HL-60 (cell line): ENCODE results near the gene CNTNAP2.

ENCODE experiments used
- CTCF ChIP-seq: IDR thresholded peaks from one replicate; pipeline ENCODE4 v1.5.1; 2011; ENCODE audit warnings: low read length, control low read depth, inconsistent platforms; ENCODE audit not compliant: insufficient read depth
- POLR2AphosphoS5 ChIP-seq: IDR thresholded peaks from 2 replicates; pipeline ENCODE4 v1.6.1; 2012; ENCODE audit warnings: low read depth
- SPI1 ChIP-seq: IDR thresholded peaks from 2 replicates; pipeline ENCODE4 v1.6.1; 2012; ENCODE audit warnings: low read depth, mild to moderate bottlenecking, borderline replicate concordance

- TF ChIP-seq POLR2AphosphoS5 (no peak), CTCF (no peak), SPI1 (no peak)
Observed at GRCh38 chr7:146388928-146389327, 272.3 kb downstream of the CNTNAP2 start.
